H9 (cell line): ENCODE measurements around the gene ANO2. TPM values are rescaled to one million over a fixed set of nuclear protein-coding genes. Genes with fewer than 3 reads are reported as not detected.

ENCODE experiments used
- DNase-seq: peaks from one replicate; pipeline ENCODE4 v3.0.0-alpha.2; 2017
- H2AFZ ChIP-seq: one replicate; pipeline ENCODE4 v1.6.1; 2013; ENCODE audit warnings: mild to moderate bottlenecking, low read length, control low read depth, moderate library complexity
- H2AK5ac ChIP-seq: 2 replicates; pipeline ENCODE4 v1.6.1; 2013; ENCODE audit warnings: low read length, control low read depth, mixed read lengths; ENCODE audit not compliant: insufficient read length
- H2BK120ac ChIP-seq: one replicate; pipeline ENCODE4 v1.6.1; 2013; ENCODE audit warnings: low read depth, mild to moderate bottlenecking, low read length, control low read depth, inconsistent platforms; ENCODE audit not compliant: poor library complexity, severe bottlenecking
- H2BK12ac ChIP-seq: 2 replicates; pipeline ENCODE4 v1.6.1; 2013; ENCODE audit warnings: low read length, control low read depth, mixed read lengths, low read depth; ENCODE audit not compliant: insufficient read length
- H2BK15ac ChIP-seq: 2 replicates; pipeline ENCODE4 v1.6.1; 2013; ENCODE audit warnings: low read depth, low read length, control low read depth
- H2BK20ac ChIP-seq: one replicate; pipeline ENCODE4 v1.6.1; 2013; ENCODE audit warnings: low read depth, mild to moderate bottlenecking, low read length, control low read depth, inconsistent platforms; ENCODE audit not compliant: poor library complexity, severe bottlenecking
- H2BK5ac ChIP-seq: 2 replicates; pipeline ENCODE4 v1.6.1; 2013; ENCODE audit warnings: low read length, control low read depth, mixed read lengths; ENCODE audit not compliant: insufficient read length
- H3K14ac ChIP-seq: 2 replicates; pipeline ENCODE4 v1.6.1; 2013; ENCODE audit warnings: low read length, control low read depth; ENCODE audit not compliant: insufficient read depth
- H3K18ac ChIP-seq: 2 replicates; pipeline ENCODE4 v1.6.1; 2013; ENCODE audit warnings: low read depth, mild to moderate bottlenecking, mixed read lengths, low read length, control low read depth; ENCODE audit not compliant: insufficient read length
- H3K23ac ChIP-seq: 2 replicates; pipeline ENCODE4 v1.6.1; 2013; ENCODE audit warnings: low read length, control low read depth, mixed read lengths, low read depth; ENCODE audit not compliant: insufficient read length
- H3K23me2 ChIP-seq: 2 replicates; pipeline ENCODE4 v1.6.1; 2013; ENCODE audit warnings: low read depth, mild to moderate bottlenecking, mixed read lengths, low read length, control low read depth; ENCODE audit not compliant: insufficient read length, poor library complexity, severe bottlenecking
- H3K27ac ChIP-seq: 2 replicates; pipeline ENCODE4 v1.5.1; 2013; ENCODE audit warnings: low read length, control low read depth, mixed read lengths, low read depth; ENCODE audit not compliant: insufficient read length
- H3K27me3 ChIP-seq: 2 replicates; pipeline ENCODE4 v1.6.1; 2013; ENCODE audit warnings: low read length, control low read depth, inconsistent platforms; ENCODE audit not compliant: insufficient read depth
- H3K4ac ChIP-seq: 2 replicates; pipeline ENCODE4 v1.6.1; 2013; ENCODE audit warnings: low read depth, mild to moderate bottlenecking, control low read depth, inconsistent platforms, low read length, moderate library complexity
- H3K4me1 ChIP-seq: 2 replicates; pipeline ENCODE4 v1.6.1; 2013; ENCODE audit warnings: low read length, control low read depth, inconsistent platforms; ENCODE audit not compliant: insufficient read depth
- H3K4me2 ChIP-seq: 2 replicates; pipeline ENCODE4 v1.6.1; 2013; ENCODE audit warnings: low read length, control low read depth, mixed read lengths; ENCODE audit not compliant: insufficient read length, insufficient read depth
- H3K56ac ChIP-seq: 2 replicates; pipeline ENCODE4 v1.6.1; 2013; ENCODE audit warnings: low read depth, mild to moderate bottlenecking, mixed read lengths, low read length, control low read depth; ENCODE audit not compliant: insufficient read length
- H3K79me1 ChIP-seq: 2 replicates; pipeline ENCODE4 v1.6.1; 2013; ENCODE audit warnings: low read depth, mild to moderate bottlenecking, moderate library complexity, low read length, control low read depth, inconsistent platforms; ENCODE audit not compliant: insufficient read depth, poor library complexity, severe bottlenecking
- H3K79me2 ChIP-seq: 2 replicates; pipeline ENCODE4 v1.6.1; 2013; ENCODE audit warnings: low read length, control low read depth, inconsistent platforms; ENCODE audit not compliant: insufficient read depth
- H3K9ac ChIP-seq: 2 replicates; pipeline ENCODE4 v1.6.1; 2013; ENCODE audit warnings: low read length, control low read depth, mixed read lengths; ENCODE audit not compliant: insufficient read length; ENCODE audit errors: extremely low read depth
- H3K9me3 ChIP-seq: one replicate; pipeline ENCODE4 v1.6.1; 2013; ENCODE audit warnings: low read depth, low read length, inconsistent platforms; ENCODE audit not compliant: control insufficient read depth
- H3T11ph ChIP-seq: one replicate; pipeline ENCODE4 v1.6.1; 2013; ENCODE audit warnings: mild to moderate bottlenecking, low read length, control low read depth, inconsistent platforms
- H4K20me1 ChIP-seq: one replicate; pipeline ENCODE4 v1.6.1; 2013; ENCODE audit not compliant: control insufficient read depth, insufficient read length, insufficient read depth
- H4K5ac ChIP-seq: 2 replicates; pipeline ENCODE4 v1.6.1; 2013; ENCODE audit warnings: low read depth, mild to moderate bottlenecking, mixed read lengths, low read length, control low read depth; ENCODE audit not compliant: insufficient read length
- H4K8ac ChIP-seq: replicated peaks from 2 replicates; pipeline ENCODE4 v1.6.1; 2013; ENCODE audit warnings: low read length, control low read depth, mixed read lengths, low read depth; ENCODE audit not compliant: insufficient read length
- H4K91ac ChIP-seq: 2 replicates; pipeline ENCODE4 v1.6.1; 2013; ENCODE audit warnings: low read depth, mild to moderate bottlenecking, moderate library complexity, mixed read lengths, low read length, control low read depth; ENCODE audit not compliant: insufficient read length
- H3K27ac Mint-ChIP-seq, 3 experiments: 2 replicates in 2 of 3; 3 replicates in 1 of 3; pipeline ENCODE4 v1.8.0; 2020 to 2021; ENCODE audit warnings: mixed read lengths in 3 of 3, mild to moderate bottlenecking in 1 of 3, moderate library complexity in 1 of 3
- H3K27me3 Mint-ChIP-seq: 2 replicates; pipeline ENCODE4 v1.8.0; 2021; ENCODE audit warnings: low read depth, mild to moderate bottlenecking, moderate library complexity, mixed read lengths
- H3K36me3 Mint-ChIP-seq, 3 experiments: 2 replicates in 2 of 3; 3 replicates in 1 of 3; pipeline ENCODE4 v1.8.0; 2020 to 2021; ENCODE audit warnings: low read depth in 3 of 3, mixed read lengths in 3 of 3; ENCODE audit not compliant: insufficient read depth in 1 of 3
- H3K4me1 Mint-ChIP-seq, 2 experiments: 2 replicates each; pipeline ENCODE4 v1.8.0; 2020; ENCODE audit warnings: mixed read lengths in 2 of 2
- H3K4me3 Mint-ChIP-seq, 2 experiments: 2 replicates in 1 of 2; 3 replicates in 1 of 2; pipeline ENCODE4 v1.8.0; 2020 to 2021; ENCODE audit warnings: mild to moderate bottlenecking in 2 of 2, mixed read lengths in 2 of 2, moderate library complexity in 1 of 2
- H3K9me3 Mint-ChIP-seq, 2 experiments: 2 replicates in 1 of 2; 3 replicates in 1 of 2; pipeline ENCODE4 v1.8.0; 2020; ENCODE audit warnings: mild to moderate bottlenecking in 2 of 2, mixed read lengths in 2 of 2, moderate library complexity in 1 of 2
- CTCF ChIP-seq: fragments of 200-600 bp; sonication (generic); conservative IDR thresholded peaks from 3 replicates; pipeline ENCODE4 v1.8.0; 2021; ENCODE audit warnings: antibody characterized with exemption, mild to moderate bottlenecking
- WGBS: extraction: QIAGEN DNeasy Blood & Tissue Kit; methylation state at CpG from one replicate; pipeline ENCODE4 v1.1.7; 2013; ENCODE audit warnings: missing lambda C conversion rate, low lambda C conversion rate, mixed read lengths; ENCODE audit not compliant: insufficient read length; ENCODE audit errors: extremely low coverage; 5-methylcytosine and 5-hydroxymethylcytosine counted together
- total RNA-seq: library from RNA; stranded (reverse); gene quantifications from 2 replicates; pipeline ENCODE4 v1.2.1, GENCODE V29; 2021

ANO2 gene
- total RNA-seq, 1 experiment from 2014 or later = 3.8 TPM

GRCh38 chr12:5592310-5592709 is 352.7 kb downstream of the ANO2 start:
- H3K23me2 ChIP-seq = no peaks in the 10 kb centered on the region
- no CpG with 5 or more reads among the region's 8 CpGs for WGBS

More at GRCh38 chr12:5592310-5592709, 352.7 kb downstream of the ANO2 start:
- no peak overlapping the region for H3K14ac ChIP-seq
- no peak overlapping the region for H3K23ac ChIP-seq
- H3K18ac ChIP-seq = no peak overlapping the region
- DNase-seq = no peak
- H2BK20ac ChIP-seq = no peak overlapping the region
- H2BK12ac ChIP-seq = no peak overlapping the region
- H4K8ac ChIP-seq = no peak overlapping the region
- H3K79me1 ChIP-seq = no peaks in the 10 kb centered on the region
- no peaks in the 10 kb centered on the region for H3K9me3 Mint-ChIP-seq
- H3K4me2 ChIP-seq = no peak overlapping the region
- H3K79me2 ChIP-seq = no peaks in the 10 kb centered on the region
- peaks cover 2% of the 10 kb centered on the region; the same call in 1 of the 2 replicates for H3K4me1 ChIP-seq
- H2AK5ac ChIP-seq = no peak overlapping the region
- peaks cover 22 to 24% of the 10 kb centered on the region in 2 experiments for H3K4me1 Mint-ChIP-seq
- H3K4ac ChIP-seq = no peak overlapping the region
- H3K36me3 Mint-ChIP-seq = peaks cover 0 to 3% (median 0%) of the 10 kb centered on the region in 3 experiments; a peak in 1 of 7 replicates
- no peak overlapping the region for H2AFZ ChIP-seq
- H3K27me3 Mint-ChIP-seq = peaks cover 10% of the 10 kb centered on the region
- no peak overlapping the region for H3K56ac ChIP-seq
- H3K27ac Mint-ChIP-seq = no peak overlapping the region
- no peak overlapping the region for H3K27ac ChIP-seq
- no peaks in the 10 kb centered on the region for H4K20me1 ChIP-seq
- no peak overlapping the region for H3K4me3 Mint-ChIP-seq
- no peak overlapping the region for H2BK15ac ChIP-seq
- no peak overlapping the region for H3T11ph ChIP-seq
- no peak for TF ChIP-seq CTCF
- H2BK120ac ChIP-seq = no peak overlapping the region
- no peak overlapping the region for H3K9ac ChIP-seq
- H4K91ac ChIP-seq = no peak overlapping the region
- H2BK5ac ChIP-seq = no peak overlapping the region
- no peaks in the 10 kb centered on the region for H3K27me3 ChIP-seq
- H4K5ac ChIP-seq = no peak overlapping the region
- H3K9me3 ChIP-seq = no peaks in the 10 kb centered on the region
